K562 (cell line): Measurements from ENCODE around the gene MEGF11. TPM values are rescaled to one million over a fixed set of nuclear protein-coding genes. Genes with fewer than 3 reads are reported as not detected.

Source experiments
- ARNT ChIP-seq, 2 experiments: fragments of 450-650 bp; IDR thresholded peaks; 2 replicates each; pipeline ENCODE4 v1.6.1; 2016; ENCODE audit warnings: mild to moderate bottlenecking in 1 of 2
- CBFA2T3 ChIP-seq: fragments of 450-650 bp; IDR thresholded peaks from 2 replicates; pipeline ENCODE4 v1.6.1; 2017
- CREB5 ChIP-seq: fragments of 250-450 bp; sonication (Bioruptor Pico); IDR thresholded peaks from 2 replicates; pipeline ENCODE4 v1.5.0; 2020; ENCODE audit warnings: mild to moderate bottlenecking
- FOXK2 ChIP-seq, 2 experiments: fragments of 450-650 bp; IDR thresholded peaks in 1 of 2; conservative IDR thresholded peaks in 1 of 2; 2 replicates each; pipeline ENCODE4 v1.6.1; 2016; ENCODE audit warnings: low read depth in 2 of 2, mild to moderate bottlenecking in 1 of 2
- HDAC1 ChIP-seq, 2 experiments: fragments of 450-650 bp; IDR thresholded peaks; 2 replicates each; pipeline ENCODE4 v1.6.1; 2016 to 2017; ENCODE audit warnings: inconsistent platforms in 1 of 2, mild to moderate bottlenecking in 1 of 2, moderate library complexity in 1 of 2
- HNRNPLL ChIP-seq: fragments of 200-400 bp; formaldehyde crosslinking; IDR thresholded peaks from 2 replicates; pipeline ENCODE4 v1.6.1; 2017; ENCODE audit warnings: low read length, low read depth, mild to moderate bottlenecking; ENCODE audit not compliant: poor library complexity, severe bottlenecking
- HOXB6 ChIP-seq: fragments of 250-450 bp; sonication (Bioruptor Pico); IDR thresholded peaks from 2 replicates; pipeline ENCODE4 v1.5.1; 2022; ENCODE audit warnings: mild to moderate bottlenecking, borderline replicate concordance
- KLF1 ChIP-seq: fragments of 450-650 bp; IDR thresholded peaks from 2 replicates; pipeline ENCODE4 v1.6.1; 2016; ENCODE audit warnings: missing genetic modification characterization, missing compliant biosample characterization
- MITF ChIP-seq: IDR thresholded peaks from 2 replicates; pipeline ENCODE4 v1.6.1; 2014; ENCODE audit warnings: antibody characterized with exemption
- MYNN ChIP-seq, 2 experiments: sonication (generic); formaldehyde crosslinking in 1 of 2; IDR thresholded peaks; 2 replicates each; pipeline versions ENCODE4 v1.5.0 to v1.6.1; 2016 to 2020; ENCODE audit warnings: antibody characterized with exemption in 1 of 2, missing genetic modification reagents in 1 of 2
- NELFE ChIP-seq: IDR thresholded peaks from 2 replicates; pipeline ENCODE4 v1.6.1; 2011; ENCODE audit warnings: mild to moderate bottlenecking; ENCODE audit not compliant: insufficient read depth, insufficient read length
- NFATC3 ChIP-seq: fragments of 450-650 bp; IDR thresholded peaks from 2 replicates; pipeline ENCODE4 v1.6.1; 2017; ENCODE audit warnings: mild to moderate bottlenecking
- NFE2 ChIP-seq: IDR thresholded peaks from 2 replicates; pipeline ENCODE4 v1.6.1; 2014; ENCODE audit warnings: antibody characterized with exemption, low read depth
- RBM15 ChIP-seq: fragments of 200-400 bp; formaldehyde crosslinking; IDR thresholded peaks from 2 replicates; pipeline ENCODE4 v1.6.1; 2018; ENCODE audit warnings: mild to moderate bottlenecking, low read length, moderate library complexity; ENCODE audit not compliant: insufficient read depth
- RBM22 ChIP-seq: fragments of 200-400 bp; formaldehyde crosslinking; IDR thresholded peaks from 2 replicates; pipeline ENCODE4 v1.6.1; 2018; ENCODE audit warnings: low read length, low read depth; ENCODE audit not compliant: poor library complexity, severe bottlenecking
- SAP30 ChIP-seq: fragments of 200-600 bp; sonication (generic); IDR thresholded peaks from 2 replicates; pipeline ENCODE4 v1.6.1; 2012; ENCODE audit warnings: borderline replicate concordance, low read depth, mild to moderate bottlenecking, moderate library complexity, low read length, control low read depth, inconsistent platforms; ENCODE audit not compliant: insufficient read depth, poor library complexity, severe bottlenecking
- SRSF3 ChIP-seq: fragments of 200-400 bp; formaldehyde crosslinking; IDR thresholded peaks from 2 replicates; pipeline ENCODE4 v1.6.1; 2016; ENCODE audit warnings: mild to moderate bottlenecking, low read length, moderate library complexity; ENCODE audit not compliant: insufficient read depth
- STAG1 ChIP-seq: sonication (generic); formaldehyde crosslinking; IDR thresholded peaks from 2 replicates; pipeline ENCODE4 v1.5.0; 2020; ENCODE audit warnings: missing genetic modification reagents, borderline replicate concordance
- THRAP3 ChIP-seq: fragments of 450-650 bp; IDR thresholded peaks from 2 replicates; pipeline ENCODE4 v1.6.1; 2016; ENCODE audit warnings: mild to moderate bottlenecking, inconsistent platforms, borderline replicate concordance
- ZKSCAN3 ChIP-seq: fragments of 250-450 bp; sonication (Bioruptor Pico); IDR thresholded peaks from 2 replicates; pipeline ENCODE4 v1.4.0; 2020
- ZNF140 ChIP-seq: fragments of 250-450 bp; sonication (Bioruptor Pico); IDR thresholded peaks from 2 replicates; pipeline ENCODE4 v1.8.0; 2021; ENCODE audit warnings: moderate library complexity, mild to moderate bottlenecking, inconsistent platforms
- ZNF263 ChIP-seq: sonication (generic); formaldehyde crosslinking; IDR thresholded peaks from 2 replicates; pipeline ENCODE4 v1.8.0; 2022; ENCODE audit warnings: mild to moderate bottlenecking, missing genetic modification reagents, borderline replicate concordance
- ZNF586 ChIP-seq: fragments of 450-650 bp; formaldehyde crosslinking; conservative IDR thresholded peaks from 2 replicates; pipeline ENCODE4 v1.4.0; 2020; ENCODE audit warnings: mild to moderate bottlenecking, moderate library complexity
- ZNF707 ChIP-seq: fragments of 250-450 bp; sonication (Bioruptor Pico); conservative IDR thresholded peaks from 2 replicates; pipeline ENCODE4 v1.8.0; 2022; ENCODE audit warnings: inconsistent platforms, mild to moderate bottlenecking, moderate library complexity
- polyA plus RNA-seq, 8 experiments: library from polyadenylated mRNA; depleted of rRNA in 4 of 8; stranded (reverse) in 5 of 8; unstranded in 3 of 8; fragments of >200 nt; fragmentation: Nextera tagmentation in 2 of 8; fragmentation: Illumina TruSeq in 1 of 8; extraction: Ambion mirVana in 2 of 8; extraction: Trizol in 1 of 8; gene quantifications; 2 replicates each; pipeline versions ENCODE4 v1.2.1 to v1.2.3, GENCODE V29; 2011 to 2014; ENCODE audit warnings: inconsistent platforms in 1 of 8, missing spikeins in 1 of 8
- total RNA-seq, 7 experiments: library from RNA; depleted of rRNA in 6 of 7; stranded (reverse); fragments of >200 nt in 6 of 7; fragmentation: Illumina TruSeq in 2 of 7; extraction: Trizol in 2 of 7; gene quantifications; 2 replicates each; pipeline versions ENCODE4 v1.2.1 to v1.2.3, GENCODE V29; 2011 to 2021; ENCODE audit warnings: low replicate concordance in 1 of 7
- TF ChIP-seq, protein P1 (sequence below): fragments of 450-650 bp; formaldehyde crosslinking; IDR thresholded peaks from 2 replicates; pipeline ENCODE4 v1.4.0; 2020; ENCODE audit warnings: mild to moderate bottlenecking, moderate library complexity

MEGF11 gene
- total and polyA plus RNA-seq, 9 of the 15 experiments (the other 6 are each of a cell fraction or from before 2014, with no cell fraction given) = 0.06 to 0.23 (median 0.20) TPM; not detected in 6

DNA sequence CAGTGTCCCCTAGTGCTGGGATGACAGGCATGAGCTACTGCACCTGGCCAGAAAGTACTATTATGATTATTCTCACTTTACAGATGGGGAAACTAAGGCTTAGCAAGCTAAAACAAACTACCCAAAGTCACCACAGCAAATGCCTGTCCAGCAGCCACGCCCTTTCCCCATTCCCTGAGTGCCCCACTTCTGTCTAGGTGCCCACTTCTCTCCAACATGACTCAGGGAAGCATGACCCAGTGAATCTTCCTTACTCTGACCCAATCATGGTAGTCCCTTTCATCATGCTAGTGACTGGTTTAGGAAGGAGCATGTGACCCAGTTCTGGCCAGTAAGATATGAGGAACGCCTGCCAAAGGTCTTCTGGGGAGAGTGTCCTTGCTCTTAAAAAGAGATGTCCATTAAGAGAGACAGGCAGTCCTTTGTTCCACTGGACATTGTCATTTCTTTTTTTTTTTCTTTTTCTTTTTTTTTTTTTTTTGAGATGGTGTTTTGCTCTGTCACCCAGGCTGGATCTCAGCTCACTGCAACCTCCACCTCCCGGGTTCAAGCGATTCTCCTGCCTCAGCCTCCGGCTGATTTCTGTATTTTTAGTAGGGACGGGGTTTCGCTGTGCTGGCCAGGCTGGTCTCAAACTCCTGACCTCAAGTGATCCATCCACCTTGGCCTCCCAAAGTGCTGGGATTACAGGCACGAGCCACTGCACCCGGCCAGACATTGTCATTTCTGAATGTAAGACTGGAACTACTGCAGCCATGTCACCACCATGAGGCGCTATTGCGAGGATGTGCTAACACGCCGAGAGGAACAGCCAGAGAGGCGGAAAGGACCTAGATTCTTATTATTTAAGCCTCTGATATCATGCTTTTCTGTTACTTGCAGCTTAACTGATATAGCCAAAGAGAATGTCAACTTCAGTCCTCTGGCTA lies 19.8 kb downstream of the MEGF11 start (continued):
- TF ChIP-seq RBM22 = no peak
- TF ChIP-seq ARNT (IDR thresholded peaks at IDR 0.05) = no peak
- no peak for TF ChIP-seq ZNF586 (CRISPR knock-in tag)
- no peak for TF ChIP-seq ZNF707
- TF ChIP-seq ZNF140 (CRISPR knock-in tag) = no peak
- no peak for TF ChIP-seq MITF
- TF ChIP-seq SAP30 = no peak
- no peak for TF ChIP-seq NELFE
- no peak for TF ChIP-seq CBFA2T3
- TF ChIP-seq MYNN (IDR thresholded peaks at IDR 0.05) = no peak
- TF ChIP-seq MYNN (CRISPR knock-in tag; IDR thresholded peaks at IDR 0.05) = no peak
- TF ChIP-seq HDAC1 (IDR thresholded peaks at IDR 0.05) = no peak
- TF ChIP-seq, protein P1, sequence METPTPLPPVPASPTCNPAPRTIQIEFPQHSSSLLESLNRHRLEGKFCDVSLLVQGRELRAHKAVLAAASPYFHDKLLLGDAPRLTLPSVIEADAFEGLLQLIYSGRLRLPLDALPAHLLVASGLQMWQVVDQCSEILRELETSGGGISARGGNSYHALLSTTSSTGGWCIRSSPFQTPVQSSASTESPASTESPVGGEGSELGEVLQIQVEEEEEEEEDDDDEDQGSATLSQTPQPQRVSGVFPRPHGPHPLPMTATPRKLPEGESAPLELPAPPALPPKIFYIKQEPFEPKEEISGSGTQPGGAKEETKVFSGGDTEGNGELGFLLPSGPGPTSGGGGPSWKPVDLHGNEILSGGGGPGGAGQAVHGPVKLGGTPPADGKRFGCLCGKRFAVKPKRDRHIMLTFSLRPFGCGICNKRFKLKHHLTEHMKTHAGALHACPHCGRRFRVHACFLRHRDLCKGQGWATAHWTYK = no peak
- TF ChIP-seq HOXB6 (CRISPR knock-in tag) = no peak
- TF ChIP-seq FOXK2 (conservative IDR thresholded peaks at IDR 0.05 in 1 of 2, IDR thresholded peaks at IDR 0.05 in 1 of 2; ENCODE audit: low read depth in 2 of 2) = no peak
- no peak for TF ChIP-seq NFATC3
- no peak for TF ChIP-seq HNRNPLL
- TF ChIP-seq RBM15 = no peak
- TF ChIP-seq THRAP3 = no peak
- no peak for TF ChIP-seq STAG1
- TF ChIP-seq CREB5 (CRISPR knock-in tag) = no peak
- no peak for TF ChIP-seq ZNF263 (CRISPR knock-in tag)
- TF ChIP-seq KLF1 (tag) = no peak
- peak; percentile 64 for TF ChIP-seq NFE2
- TF ChIP-seq SRSF3 = no peak
- TF ChIP-seq ZKSCAN3 (CRISPR knock-in tag) = no peak
